ENCODE results near the gene BAIAP3. TPM values are rescaled to one million over a fixed set of nuclear protein-coding genes. Genes with fewer than 3 reads are reported as not detected.

The BAIAP3 gene
- total RNA-seq, 2 experiments from 2014 or later = 19.6 to 21.5 TPM

DNA sequence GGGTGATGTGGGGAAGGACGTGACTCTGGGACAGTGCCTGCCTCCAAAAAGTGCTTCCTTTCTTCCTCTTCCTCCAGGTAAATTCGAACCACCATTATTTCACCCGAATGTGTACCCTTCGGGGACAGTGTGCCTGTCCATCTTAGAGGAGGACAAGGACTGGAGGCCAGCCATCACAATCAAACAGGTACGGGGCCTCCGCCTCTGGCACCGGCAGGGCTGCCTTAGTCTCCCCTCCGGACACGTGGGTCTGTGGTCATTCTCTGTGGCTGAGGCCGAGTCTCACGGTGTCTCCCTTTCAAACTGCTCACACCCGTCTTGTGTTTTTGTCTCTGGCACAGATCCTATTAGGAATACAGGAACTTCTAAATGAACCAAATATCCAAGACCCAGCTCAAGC is 13.3 kb upstream of the BAIAP3 start:
- H3K36me3 Mint-ChIP-seq (ENCODE audit: low read depth) = peaks cover 69% of the 10 kb centered on the region
- H3K4me1 Mint-ChIP-seq (ENCODE audit: low read depth) = no peaks in the 10 kb centered on the region
- H3K27me3 Mint-ChIP-seq = no peaks in the 10 kb centered on the region
- no peak for ATAC-seq (ENCODE audit: poor library complexity)
- no peak overlapping the region for H3K27ac ChIP-seq (ENCODE audit: low read depth in 1 of 2, low read length in 2 of 2)
- H3K4me1 ChIP-seq (ENCODE audit: insufficient read depth, low read length) = peaks cover under 1% of the 10 kb centered on the region
- ChIA-PET POLR2A (no interaction called here), CTCF (no interaction called here)
- TF ChIP-seq, protein P1, sequence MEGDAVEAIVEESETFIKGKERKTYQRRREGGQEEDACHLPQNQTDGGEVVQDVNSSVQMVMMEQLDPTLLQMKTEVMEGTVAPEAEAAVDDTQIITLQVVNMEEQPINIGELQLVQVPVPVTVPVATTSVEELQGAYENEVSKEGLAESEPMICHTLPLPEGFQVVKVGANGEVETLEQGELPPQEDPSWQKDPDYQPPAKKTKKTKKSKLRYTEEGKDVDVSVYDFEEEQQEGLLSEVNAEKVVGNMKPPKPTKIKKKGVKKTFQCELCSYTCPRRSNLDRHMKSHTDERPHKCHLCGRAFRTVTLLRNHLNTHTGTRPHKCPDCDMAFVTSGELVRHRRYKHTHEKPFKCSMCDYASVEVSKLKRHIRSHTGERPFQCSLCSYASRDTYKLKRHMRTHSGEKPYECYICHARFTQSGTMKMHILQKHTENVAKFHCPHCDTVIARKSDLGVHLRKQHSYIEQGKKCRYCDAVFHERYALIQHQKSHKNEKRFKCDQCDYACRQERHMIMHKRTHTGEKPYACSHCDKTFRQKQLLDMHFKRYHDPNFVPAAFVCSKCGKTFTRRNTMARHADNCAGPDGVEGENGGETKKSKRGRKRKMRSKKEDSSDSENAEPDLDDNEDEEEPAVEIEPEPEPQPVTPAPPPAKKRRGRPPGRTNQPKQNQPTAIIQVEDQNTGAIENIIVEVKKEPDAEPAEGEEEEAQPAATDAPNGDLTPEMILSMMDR (IDR thresholded peaks at IDR 0.05) = no peak
- no peak overlapping the region for H3K4me3 ChIP-seq (ENCODE audit: low read length)
- no peaks in the 10 kb centered on the region for H3K27me3 ChIP-seq (ENCODE audit: control insufficient read depth in 1 of 2, insufficient read depth in 2 of 2, low read length in 2 of 2)
- H3K4me3 Mint-ChIP-seq = no peak overlapping the region
- H3K27ac Mint-ChIP-seq = no peak overlapping the region
- H3K36me3 ChIP-seq (ENCODE audit: insufficient read depth, low read length) = peaks cover 90% of the 10 kb centered on the region
- DNase-seq = peak in 1 of 14 experiments; percentile 9
- no peaks in the 10 kb centered on the region for H3K9me3 Mint-ChIP-seq
- no peaks in the 10 kb centered on the region for H3K9me3 ChIP-seq (ENCODE audit: control insufficient read depth in 1 of 2, insufficient read depth in 1 of 2, low read length in 2 of 2)
- intact Hi-C loops (cut with DNase I, micrococcal nuclease) = no loop called here

DNA sequence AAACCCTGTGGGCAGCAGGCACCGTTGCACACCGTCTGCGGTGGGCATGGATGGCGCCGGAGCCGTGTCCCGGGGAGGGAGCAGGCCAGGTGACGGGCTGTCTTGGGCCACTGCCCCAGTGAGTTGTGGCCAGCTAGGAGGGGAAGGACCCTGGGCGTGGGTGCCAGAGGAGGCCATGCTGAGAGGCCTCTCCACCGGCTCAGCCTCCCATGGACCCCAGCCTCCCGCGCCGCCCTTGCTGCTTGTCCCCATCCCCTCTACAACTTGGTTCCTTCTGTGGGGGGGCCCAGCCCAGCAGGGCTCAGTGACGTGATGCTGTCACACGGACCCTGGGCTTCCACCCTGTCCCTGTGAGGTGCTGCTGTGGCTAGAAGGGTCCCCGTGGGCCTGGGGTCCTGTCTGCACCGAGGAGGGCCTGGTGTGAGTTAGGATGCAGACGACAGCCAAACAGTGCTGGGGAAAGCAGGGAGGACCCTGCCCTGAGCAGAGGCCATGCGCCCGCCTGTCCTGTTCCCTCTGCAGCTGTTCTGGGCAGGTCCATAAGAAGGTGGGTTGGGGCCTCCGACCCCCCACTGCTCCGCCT is 12.7 kb upstream of the BAIAP3 start:
- peak in 1 of 14 experiments; percentile 13 for DNase-seq
- H3K27me3 ChIP-seq (ENCODE audit: control insufficient read depth in 1 of 2, insufficient read depth in 2 of 2, low read length in 2 of 2) = no peaks in the 10 kb centered on the region
- peaks cover 66% of the 10 kb centered on the region for H3K36me3 Mint-ChIP-seq (ENCODE audit: low read depth)
- H3K4me3 Mint-ChIP-seq = no peak overlapping the region
- ChIA-PET CTCF (no interaction called here), POLR2A (no interaction called here)
- no peak overlapping the region for H3K4me3 ChIP-seq (ENCODE audit: low read length)
- intact Hi-C loops (cut with DNase I, micrococcal nuclease) = no loop called here
- H3K36me3 ChIP-seq (ENCODE audit: insufficient read depth, low read length) = peaks cover 90% of the 10 kb centered on the region
- TF ChIP-seq, protein P1 (IDR thresholded peaks at IDR 0.05) = no peak
- no peaks in the 10 kb centered on the region for H3K4me1 Mint-ChIP-seq (ENCODE audit: low read depth)
- H3K9me3 ChIP-seq (ENCODE audit: control insufficient read depth in 1 of 2, insufficient read depth in 1 of 2, low read length in 2 of 2) = no peaks in the 10 kb centered on the region
- no peak for ATAC-seq (ENCODE audit: poor library complexity)
- H3K4me1 ChIP-seq (ENCODE audit: insufficient read depth, low read length) = no peaks in the 10 kb centered on the region
- no peak overlapping the region for H3K27ac Mint-ChIP-seq
- no peak overlapping the region for H3K27ac ChIP-seq (ENCODE audit: low read depth in 1 of 2, low read length in 2 of 2)
- no peaks in the 10 kb centered on the region for H3K9me3 Mint-ChIP-seq
- no peaks in the 10 kb centered on the region for H3K27me3 Mint-ChIP-seq

DNA sequence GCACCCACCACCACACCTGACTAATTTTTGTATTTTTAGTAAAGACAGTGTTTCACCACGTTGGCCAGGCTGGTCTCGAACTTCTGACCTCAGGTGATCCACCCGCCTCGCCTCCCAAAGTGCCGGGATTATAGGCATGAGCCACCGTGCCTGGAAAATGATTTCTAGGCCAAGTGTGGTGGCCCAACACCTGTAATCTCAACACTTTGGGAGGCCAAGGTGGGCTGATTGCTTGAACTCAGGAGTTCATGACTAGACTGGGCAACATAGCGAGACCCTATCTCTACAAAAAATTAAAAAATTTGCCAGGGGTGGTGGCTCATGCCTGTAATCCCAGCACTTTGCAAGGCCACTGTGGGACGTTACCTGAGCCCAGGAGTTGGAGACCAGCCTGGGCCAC is 11.0 kb upstream of the BAIAP3 start:
- H3K36me3 Mint-ChIP-seq (ENCODE audit: low read depth) = peaks cover 55% of the 10 kb centered on the region
- H3K36me3 ChIP-seq (ENCODE audit: insufficient read depth, low read length) = peaks cover 78% of the 10 kb centered on the region

More for the DNA sequence above, 11.0 kb upstream of the BAIAP3 start:
- no peaks in the 10 kb centered on the region for H3K27me3 Mint-ChIP-seq
- DNase-seq (no peak), ATAC-seq (ENCODE audit: poor library complexity) (no peak)
- H3K4me3 Mint-ChIP-seq = no peak overlapping the region
- intact Hi-C loops (cut with DNase I, micrococcal nuclease) = no loop called here
- no peak overlapping the region for H3K4me3 ChIP-seq (ENCODE audit: low read length)
- H3K4me1 ChIP-seq (ENCODE audit: insufficient read depth, low read length) = no peaks in the 10 kb centered on the region
- H3K9me3 ChIP-seq (ENCODE audit: control insufficient read depth in 1 of 2, insufficient read depth in 1 of 2, low read length in 2 of 2) = no peaks in the 10 kb centered on the region
- H3K4me1 Mint-ChIP-seq (ENCODE audit: low read depth) = no peaks in the 10 kb centered on the region
- ChIA-PET CTCF (no interaction called here), POLR2A (no interaction called here)
- TF ChIP-seq, protein P1 (IDR thresholded peaks at IDR 0.05) = no peak
- no peaks in the 10 kb centered on the region for H3K9me3 Mint-ChIP-seq
- no peak overlapping the region for H3K27ac Mint-ChIP-seq
- no peak overlapping the region for H3K27ac ChIP-seq (ENCODE audit: low read depth in 1 of 2, low read length in 2 of 2)
- no peaks in the 10 kb centered on the region for H3K27me3 ChIP-seq (ENCODE audit: control insufficient read depth in 1 of 2, insufficient read depth in 2 of 2, low read length in 2 of 2)

Measured in CD4-positive, alpha-beta T cell (primary cell).